IMR-90 (cell line): Measurements from ENCODE around the gene SLC35C1.

Source experiments
- CHD1 ChIP-seq: IDR thresholded peaks from 2 replicates; pipeline ENCODE4 v1.6.1; 2012; ENCODE audit warnings: low read depth, low read length, improper control_type of control experiment
- CTCF ChIP-seq: conservative IDR thresholded peaks from 2 replicates; pipeline ENCODE4 v1.5.1; 2012; ENCODE audit warnings: mild to moderate bottlenecking, low read depth, low read length, improper control_type of control experiment
- FOS ChIP-seq: fragments of 150-350 bp; IDR thresholded peaks from 2 replicates; pipeline ENCODE4 v1.6.1; 2016; ENCODE audit warnings: low read depth, low read length
- POLR2A ChIP-seq: IDR thresholded peaks from 2 replicates; pipeline ENCODE4 v1.6.1; 2012; ENCODE audit warnings: mild to moderate bottlenecking, low read depth, low read length
- RAD21 ChIP-seq: IDR thresholded peaks from 2 replicates; pipeline ENCODE4 v1.6.1; 2012; ENCODE audit warnings: low read length, improper control_type of control experiment

GRCh38 chr11:45796461-45796861, 8.5 kb upstream of the SLC35C1 start:
- no peak for TF ChIP-seq CTCF
- no peak for TF ChIP-seq POLR2A
- no peak for TF ChIP-seq CHD1
- no peak for TF ChIP-seq RAD21
- no peak for TF ChIP-seq FOS
